Peyer's patch (tissue), 4 donors: ENCODE data around the gene ASCC3. TPM values are rescaled to one million over a fixed set of nuclear protein-coding genes. Genes with fewer than 3 reads are reported as not detected.

Experiments used
- DNase-seq, 3 donors: peaks; one replicate each; pipeline ENCODE4 v3.0.0-alpha.2; 2017 to 2019
- H3K27ac ChIP-seq, 4 donors: fragments of 200-600 bp; sonication (generic); one replicate each; pipeline ENCODE4 v1.5.1; 2016 to 2019
- H3K27me3 ChIP-seq, 2 donors: fragments of 200-600 bp; sonication (generic); one replicate each; pipeline ENCODE4 v1.5.1; 2019
- H3K36me3 ChIP-seq, 3 donors: fragments of 200-600 bp; sonication (generic); one replicate each; pipeline ENCODE4 v1.5.1; 2016 to 2019
- H3K4me1 ChIP-seq, 4 donors: fragments of 200-600 bp; sonication (generic); one replicate each; pipeline ENCODE4 v1.5.1; 2016 to 2019
- H3K4me3 ChIP-seq, 4 donors: fragments of 200-600 bp; sonication (generic); 1 replicate in 3 of 4; 2 replicates in 1 of 4; pipeline ENCODE4 v1.5.1; 2016 to 2019; ENCODE audit warnings: mild to moderate bottlenecking in 1 of 4
- H3K9me3 ChIP-seq, 4 donors: fragments of 200-600 bp; sonication (generic); one replicate each; pipeline ENCODE4 v1.5.1; 2016 to 2019; ENCODE audit warnings: mild to moderate bottlenecking in 1 of 4
- POLR2A ChIP-seq, 2 donors: fragments of 450-650 bp; IDR thresholded peaks; one replicate each; pipeline ENCODE4 v1.5.1; 2017; ENCODE audit warnings: antibody characterized with exemption in 2 of 2, mild to moderate bottlenecking in 2 of 2, moderate library complexity in 2 of 2
- total RNA-seq, 4 donors: library from RNA; depleted of rRNA; stranded (reverse); fragments of >200 nt; gene quantifications; one replicate each; pipeline ENCODE4 v1.1.0, GENCODE V29; 2016
- TF ChIP-seq, protein P1 (sequence below), 6 experiments: fragments of 450-650 bp in 4 of 6; fragments of 200-600 bp in 2 of 6; sonication (generic) in 1 of 6; IDR thresholded peaks; one replicate each; pipeline ENCODE4 v1.5.1; 2017 to 2019; ENCODE audit warnings: antibody characterized with exemption in 6 of 6, mild to moderate bottlenecking in 3 of 6, moderate library complexity in 1 of 6

The ASCC3 gene
- total RNA-seq, 4 donors from 2014 or later = 21.1 to 69.3 (median 40.6) TPM

GRCh38 chr6:100671740-100672139 is 209.4 kb downstream of the ASCC3 start:
- H3K9me3 ChIP-seq = no peaks in the 10 kb centered on the region
- H3K4me1 ChIP-seq = no peaks in the 10 kb centered on the region
- no peak overlapping the region for H3K27ac ChIP-seq
- TF ChIP-seq, protein P1, sequence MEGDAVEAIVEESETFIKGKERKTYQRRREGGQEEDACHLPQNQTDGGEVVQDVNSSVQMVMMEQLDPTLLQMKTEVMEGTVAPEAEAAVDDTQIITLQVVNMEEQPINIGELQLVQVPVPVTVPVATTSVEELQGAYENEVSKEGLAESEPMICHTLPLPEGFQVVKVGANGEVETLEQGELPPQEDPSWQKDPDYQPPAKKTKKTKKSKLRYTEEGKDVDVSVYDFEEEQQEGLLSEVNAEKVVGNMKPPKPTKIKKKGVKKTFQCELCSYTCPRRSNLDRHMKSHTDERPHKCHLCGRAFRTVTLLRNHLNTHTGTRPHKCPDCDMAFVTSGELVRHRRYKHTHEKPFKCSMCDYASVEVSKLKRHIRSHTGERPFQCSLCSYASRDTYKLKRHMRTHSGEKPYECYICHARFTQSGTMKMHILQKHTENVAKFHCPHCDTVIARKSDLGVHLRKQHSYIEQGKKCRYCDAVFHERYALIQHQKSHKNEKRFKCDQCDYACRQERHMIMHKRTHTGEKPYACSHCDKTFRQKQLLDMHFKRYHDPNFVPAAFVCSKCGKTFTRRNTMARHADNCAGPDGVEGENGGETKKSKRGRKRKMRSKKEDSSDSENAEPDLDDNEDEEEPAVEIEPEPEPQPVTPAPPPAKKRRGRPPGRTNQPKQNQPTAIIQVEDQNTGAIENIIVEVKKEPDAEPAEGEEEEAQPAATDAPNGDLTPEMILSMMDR (IDR thresholded peaks at IDR 0.05) = no peak
- no peak for TF ChIP-seq POLR2A (IDR thresholded peaks at IDR 0.05)
- H3K36me3 ChIP-seq = no peaks in the 10 kb centered on the region
- no peak for DNase-seq
- H3K27me3 ChIP-seq = no peaks in the 10 kb centered on the region
- H3K4me3 ChIP-seq = no peak overlapping the region

DNA sequence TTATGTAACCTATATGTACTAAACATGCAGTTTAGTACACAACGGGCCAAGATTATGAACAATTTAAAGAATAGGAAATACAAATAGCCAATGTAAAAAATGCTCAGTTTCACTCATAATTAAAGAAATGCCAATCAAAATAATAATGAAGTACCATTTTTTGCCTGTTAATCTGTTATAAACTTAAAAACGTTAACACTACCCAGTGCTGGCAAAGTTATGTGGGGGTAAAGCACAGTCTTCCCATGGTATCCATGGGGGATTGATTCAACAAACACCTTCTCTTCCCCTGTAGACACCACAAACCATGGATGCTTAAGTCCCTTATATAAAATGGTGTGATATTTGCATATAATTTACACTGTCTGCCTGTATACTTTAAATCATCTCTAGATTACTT is 211.1 kb downstream of the ASCC3 start:
- Histone ChIP-seq H3K4me3 (no peak overlapping the region), H3K27me3 (no peaks in the 10 kb centered on the region), H3K4me1 (no peaks in the 10 kb centered on the region), H3K9me3 (no peaks in the 10 kb centered on the region), H3K36me3 (no peaks in the 10 kb centered on the region), H3K27ac (no peak overlapping the region)
- DNase-seq = no peak
- TF ChIP-seq, protein P1 (IDR thresholded peaks at IDR 0.05) = no peak
- TF ChIP-seq POLR2A (IDR thresholded peaks at IDR 0.05) = no peak

- H3K4me3 ChIP-seq = no peak overlapping the region
- no peak overlapping the region for H3K27ac ChIP-seq
- H3K4me1 ChIP-seq = no peaks in the 10 kb centered on the region
- no peaks in the 10 kb centered on the region for H3K27me3 ChIP-seq
- H3K36me3 ChIP-seq = no peaks in the 10 kb centered on the region
- TF ChIP-seq, protein P1 (IDR thresholded peaks at IDR 0.05) = no peak
- TF ChIP-seq POLR2A (IDR thresholded peaks at IDR 0.05) = no peak
- DNase-seq = no peak
- H3K9me3 ChIP-seq = no peaks in the 10 kb centered on the region
Measured at GRCh38 chr6:100665041-100665380, 216.1 kb downstream of the ASCC3 start.

DNA sequence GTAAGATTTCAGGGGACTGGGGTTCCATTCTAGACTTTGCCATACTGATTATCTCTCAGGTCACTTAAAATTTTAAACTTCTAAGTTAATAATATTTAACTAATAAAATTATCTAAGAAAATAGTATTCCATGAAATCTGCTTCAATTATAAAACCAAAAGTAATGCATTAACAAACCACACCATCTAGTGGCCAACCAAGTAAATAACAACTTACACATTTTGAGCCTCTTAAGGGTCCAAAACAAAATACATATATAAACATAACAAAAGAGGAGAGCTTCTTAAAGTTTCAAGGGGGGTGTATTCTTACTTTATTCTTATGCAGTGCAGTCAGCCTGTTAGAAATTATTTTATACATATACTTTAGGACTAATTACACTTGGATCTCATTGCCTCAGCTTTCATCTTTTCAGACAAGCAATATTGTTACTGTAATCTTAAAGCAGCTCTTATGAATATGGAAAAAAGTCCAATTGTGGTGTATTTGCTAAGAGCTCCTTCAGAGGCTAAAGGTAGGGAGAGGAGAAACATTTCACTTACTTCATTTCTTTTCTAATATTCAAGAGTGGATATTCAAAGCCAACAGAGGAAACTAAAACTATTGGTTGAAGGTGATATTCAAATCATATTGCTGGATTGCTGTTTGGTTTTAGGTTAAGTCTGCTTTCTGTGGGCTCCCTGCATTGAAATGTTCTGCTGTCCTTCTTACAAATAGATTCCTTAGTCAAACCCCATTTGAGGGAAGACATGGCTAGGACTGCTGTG is 216.7 kb downstream of the ASCC3 start:
- Histone ChIP-seq H3K4me1 (no peaks in the 10 kb centered on the region), H3K27me3 (no peaks in the 10 kb centered on the region), H3K9me3 (no peaks in the 10 kb centered on the region), H3K27ac (no peak overlapping the region), H3K36me3 (no peaks in the 10 kb centered on the region), H3K4me3 (no peak overlapping the region)
- no peak for DNase-seq
- TF ChIP-seq, protein P1 (IDR thresholded peaks at IDR 0.05) = peak; percentile 10 to 71 (median 54)
- no peak for TF ChIP-seq POLR2A (IDR thresholded peaks at IDR 0.05)

DNA sequence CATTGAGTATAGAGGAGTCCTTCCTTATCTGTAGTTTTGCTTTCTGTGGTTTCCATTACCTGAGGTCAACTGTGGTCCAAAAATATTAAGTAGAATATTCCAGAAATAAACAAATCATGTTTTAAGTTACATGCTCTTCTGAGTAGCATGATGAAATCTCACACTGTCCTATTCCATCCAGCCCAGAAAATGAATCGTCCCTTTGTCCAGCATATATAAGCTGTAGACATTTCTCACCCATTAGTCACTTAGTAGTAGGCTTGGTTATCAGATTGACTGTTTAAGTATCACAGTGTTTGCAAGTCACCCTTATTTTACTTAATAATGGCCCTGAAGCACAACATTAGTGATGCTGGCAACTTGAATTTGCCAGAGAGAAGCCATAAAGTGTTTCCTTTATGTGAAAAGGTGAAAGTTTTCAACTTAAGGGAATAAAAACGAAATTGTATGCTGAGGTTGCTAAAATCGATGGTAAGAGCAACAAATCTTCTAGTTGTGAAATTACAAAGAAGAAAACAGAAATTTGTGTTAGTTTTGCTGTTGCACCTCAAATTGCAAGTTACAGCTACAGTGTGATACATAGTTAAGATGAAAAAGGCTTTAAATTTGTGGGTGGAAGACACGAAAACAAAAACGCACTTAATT is 217.8 kb downstream of the ASCC3 start:
- Histone ChIP-seq H3K27ac (no peak overlapping the region), H3K27me3 (no peaks in the 10 kb centered on the region), H3K36me3 (no peaks in the 10 kb centered on the region), H3K4me1 (no peaks in the 10 kb centered on the region), H3K9me3 (no peaks in the 10 kb centered on the region), H3K4me3 (no peak overlapping the region)
- no peak for TF ChIP-seq POLR2A (IDR thresholded peaks at IDR 0.05)
- TF ChIP-seq, protein P1 (IDR thresholded peaks at IDR 0.05) = no peak
- DNase-seq = no peak
